H9 (cell line): ENCODE data around the gene STK38L. TPM values are rescaled to one million over a fixed set of nuclear protein-coding genes. Genes with fewer than 3 reads are reported as not detected.

ENCODE experiments used
- DNase-seq: peaks from one replicate; pipeline ENCODE4 v3.0.0-alpha.2; 2017
- H2AFZ ChIP-seq: one replicate; pipeline ENCODE4 v1.6.1; 2013; ENCODE audit warnings: mild to moderate bottlenecking, low read length, control low read depth, moderate library complexity
- H2AK5ac ChIP-seq: 2 replicates; pipeline ENCODE4 v1.6.1; 2013; ENCODE audit warnings: low read length, control low read depth, mixed read lengths; ENCODE audit not compliant: insufficient read length
- H2BK120ac ChIP-seq: one replicate; pipeline ENCODE4 v1.6.1; 2013; ENCODE audit warnings: low read depth, mild to moderate bottlenecking, low read length, control low read depth, inconsistent platforms; ENCODE audit not compliant: poor library complexity, severe bottlenecking
- H2BK12ac ChIP-seq: 2 replicates; pipeline ENCODE4 v1.6.1; 2013; ENCODE audit warnings: low read length, control low read depth, mixed read lengths, low read depth; ENCODE audit not compliant: insufficient read length
- H2BK15ac ChIP-seq: 2 replicates; pipeline ENCODE4 v1.6.1; 2013; ENCODE audit warnings: low read depth, low read length, control low read depth
- H2BK20ac ChIP-seq: one replicate; pipeline ENCODE4 v1.6.1; 2013; ENCODE audit warnings: low read depth, mild to moderate bottlenecking, low read length, control low read depth, inconsistent platforms; ENCODE audit not compliant: poor library complexity, severe bottlenecking
- H2BK5ac ChIP-seq: 2 replicates; pipeline ENCODE4 v1.6.1; 2013; ENCODE audit warnings: low read length, control low read depth, mixed read lengths; ENCODE audit not compliant: insufficient read length
- H3K14ac ChIP-seq: 2 replicates; pipeline ENCODE4 v1.6.1; 2013; ENCODE audit warnings: low read length, control low read depth; ENCODE audit not compliant: insufficient read depth
- H3K18ac ChIP-seq: 2 replicates; pipeline ENCODE4 v1.6.1; 2013; ENCODE audit warnings: low read depth, mild to moderate bottlenecking, mixed read lengths, low read length, control low read depth; ENCODE audit not compliant: insufficient read length
- H3K23ac ChIP-seq: 2 replicates; pipeline ENCODE4 v1.6.1; 2013; ENCODE audit warnings: low read length, control low read depth, mixed read lengths, low read depth; ENCODE audit not compliant: insufficient read length
- H3K23me2 ChIP-seq: 2 replicates; pipeline ENCODE4 v1.6.1; 2013; ENCODE audit warnings: low read depth, mild to moderate bottlenecking, mixed read lengths, low read length, control low read depth; ENCODE audit not compliant: insufficient read length, poor library complexity, severe bottlenecking
- H3K27ac ChIP-seq: 2 replicates; pipeline ENCODE4 v1.5.1; 2013; ENCODE audit warnings: low read length, control low read depth, mixed read lengths, low read depth; ENCODE audit not compliant: insufficient read length
- H3K27me3 ChIP-seq: 2 replicates; pipeline ENCODE4 v1.6.1; 2013; ENCODE audit warnings: low read length, control low read depth, inconsistent platforms; ENCODE audit not compliant: insufficient read depth
- H3K4ac ChIP-seq: 2 replicates; pipeline ENCODE4 v1.6.1; 2013; ENCODE audit warnings: low read depth, mild to moderate bottlenecking, control low read depth, inconsistent platforms, low read length, moderate library complexity
- H3K4me1 ChIP-seq: 2 replicates; pipeline ENCODE4 v1.6.1; 2013; ENCODE audit warnings: low read length, control low read depth, inconsistent platforms; ENCODE audit not compliant: insufficient read depth
- H3K4me2 ChIP-seq: 2 replicates; pipeline ENCODE4 v1.6.1; 2013; ENCODE audit warnings: low read length, control low read depth, mixed read lengths; ENCODE audit not compliant: insufficient read length, insufficient read depth
- H3K56ac ChIP-seq: 2 replicates; pipeline ENCODE4 v1.6.1; 2013; ENCODE audit warnings: low read depth, mild to moderate bottlenecking, mixed read lengths, low read length, control low read depth; ENCODE audit not compliant: insufficient read length
- H3K79me1 ChIP-seq: 2 replicates; pipeline ENCODE4 v1.6.1; 2013; ENCODE audit warnings: low read depth, mild to moderate bottlenecking, moderate library complexity, low read length, control low read depth, inconsistent platforms; ENCODE audit not compliant: insufficient read depth, poor library complexity, severe bottlenecking
- H3K79me2 ChIP-seq: 2 replicates; pipeline ENCODE4 v1.6.1; 2013; ENCODE audit warnings: low read length, control low read depth, inconsistent platforms; ENCODE audit not compliant: insufficient read depth
- H3K9ac ChIP-seq: 2 replicates; pipeline ENCODE4 v1.6.1; 2013; ENCODE audit warnings: low read length, control low read depth, mixed read lengths; ENCODE audit not compliant: insufficient read length; ENCODE audit errors: extremely low read depth
- H3K9me3 ChIP-seq: one replicate; pipeline ENCODE4 v1.6.1; 2013; ENCODE audit warnings: low read depth, low read length, inconsistent platforms; ENCODE audit not compliant: control insufficient read depth
- H3T11ph ChIP-seq: one replicate; pipeline ENCODE4 v1.6.1; 2013; ENCODE audit warnings: mild to moderate bottlenecking, low read length, control low read depth, inconsistent platforms
- H4K20me1 ChIP-seq: one replicate; pipeline ENCODE4 v1.6.1; 2013; ENCODE audit not compliant: control insufficient read depth, insufficient read length, insufficient read depth
- H4K5ac ChIP-seq: 2 replicates; pipeline ENCODE4 v1.6.1; 2013; ENCODE audit warnings: low read depth, mild to moderate bottlenecking, mixed read lengths, low read length, control low read depth; ENCODE audit not compliant: insufficient read length
- H4K8ac ChIP-seq: replicated peaks from 2 replicates; pipeline ENCODE4 v1.6.1; 2013; ENCODE audit warnings: low read length, control low read depth, mixed read lengths, low read depth; ENCODE audit not compliant: insufficient read length
- H4K91ac ChIP-seq: 2 replicates; pipeline ENCODE4 v1.6.1; 2013; ENCODE audit warnings: low read depth, mild to moderate bottlenecking, moderate library complexity, mixed read lengths, low read length, control low read depth; ENCODE audit not compliant: insufficient read length
- H3K27ac Mint-ChIP-seq, 3 experiments: 2 replicates in 2 of 3; 3 replicates in 1 of 3; pipeline ENCODE4 v1.8.0; 2020 to 2021; ENCODE audit warnings: mixed read lengths in 3 of 3, mild to moderate bottlenecking in 1 of 3, moderate library complexity in 1 of 3
- H3K27me3 Mint-ChIP-seq: 2 replicates; pipeline ENCODE4 v1.8.0; 2021; ENCODE audit warnings: low read depth, mild to moderate bottlenecking, moderate library complexity, mixed read lengths
- H3K36me3 Mint-ChIP-seq, 3 experiments: 2 replicates in 2 of 3; 3 replicates in 1 of 3; pipeline ENCODE4 v1.8.0; 2020 to 2021; ENCODE audit warnings: low read depth in 3 of 3, mixed read lengths in 3 of 3; ENCODE audit not compliant: insufficient read depth in 1 of 3
- H3K4me1 Mint-ChIP-seq, 2 experiments: 2 replicates each; pipeline ENCODE4 v1.8.0; 2020; ENCODE audit warnings: mixed read lengths in 2 of 2
- H3K4me3 Mint-ChIP-seq, 2 experiments: 2 replicates in 1 of 2; 3 replicates in 1 of 2; pipeline ENCODE4 v1.8.0; 2020 to 2021; ENCODE audit warnings: mild to moderate bottlenecking in 2 of 2, mixed read lengths in 2 of 2, moderate library complexity in 1 of 2
- H3K9me3 Mint-ChIP-seq, 2 experiments: 2 replicates in 1 of 2; 3 replicates in 1 of 2; pipeline ENCODE4 v1.8.0; 2020; ENCODE audit warnings: mild to moderate bottlenecking in 2 of 2, mixed read lengths in 2 of 2, moderate library complexity in 1 of 2
- WGBS: extraction: QIAGEN DNeasy Blood & Tissue Kit; methylation state at CpG from one replicate; pipeline ENCODE4 v1.1.7; 2013; ENCODE audit warnings: missing lambda C conversion rate, low lambda C conversion rate, mixed read lengths; ENCODE audit not compliant: insufficient read length; ENCODE audit errors: extremely low coverage; 5-methylcytosine and 5-hydroxymethylcytosine counted together
- total RNA-seq: library from RNA; stranded (reverse); gene quantifications from 2 replicates; pipeline ENCODE4 v1.2.1, GENCODE V29; 2021
- TF ChIP-seq, protein P1 (sequence below): fragments of 200-600 bp; sonication (generic); conservative IDR thresholded peaks from 3 replicates; pipeline ENCODE4 v1.8.0; 2021; ENCODE audit warnings: antibody characterized with exemption, mild to moderate bottlenecking

Gene STK38L
- total RNA-seq, 1 experiment from 2014 or later: 44.9 TPM

DNA sequence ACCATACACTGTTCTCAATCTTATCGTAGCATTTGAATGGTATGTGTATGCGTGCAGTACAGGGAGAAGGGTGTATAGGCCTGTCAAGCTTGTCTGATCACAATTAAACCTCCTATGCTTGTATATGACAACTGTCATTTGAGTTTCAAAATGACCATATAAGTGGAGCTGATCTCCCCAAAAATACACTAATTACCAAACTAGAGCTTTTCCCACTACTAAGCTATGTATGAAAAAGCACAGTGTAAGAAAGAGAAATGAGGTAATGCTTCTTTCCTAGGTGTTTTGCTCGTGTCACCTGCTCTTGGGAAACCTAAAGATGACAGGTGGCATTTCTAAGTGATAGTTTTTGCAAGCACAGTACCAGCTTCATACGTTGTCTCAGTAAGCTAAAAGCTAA, 1.1 kb upstream of the STK38L start:
- TF ChIP-seq, protein P1, sequence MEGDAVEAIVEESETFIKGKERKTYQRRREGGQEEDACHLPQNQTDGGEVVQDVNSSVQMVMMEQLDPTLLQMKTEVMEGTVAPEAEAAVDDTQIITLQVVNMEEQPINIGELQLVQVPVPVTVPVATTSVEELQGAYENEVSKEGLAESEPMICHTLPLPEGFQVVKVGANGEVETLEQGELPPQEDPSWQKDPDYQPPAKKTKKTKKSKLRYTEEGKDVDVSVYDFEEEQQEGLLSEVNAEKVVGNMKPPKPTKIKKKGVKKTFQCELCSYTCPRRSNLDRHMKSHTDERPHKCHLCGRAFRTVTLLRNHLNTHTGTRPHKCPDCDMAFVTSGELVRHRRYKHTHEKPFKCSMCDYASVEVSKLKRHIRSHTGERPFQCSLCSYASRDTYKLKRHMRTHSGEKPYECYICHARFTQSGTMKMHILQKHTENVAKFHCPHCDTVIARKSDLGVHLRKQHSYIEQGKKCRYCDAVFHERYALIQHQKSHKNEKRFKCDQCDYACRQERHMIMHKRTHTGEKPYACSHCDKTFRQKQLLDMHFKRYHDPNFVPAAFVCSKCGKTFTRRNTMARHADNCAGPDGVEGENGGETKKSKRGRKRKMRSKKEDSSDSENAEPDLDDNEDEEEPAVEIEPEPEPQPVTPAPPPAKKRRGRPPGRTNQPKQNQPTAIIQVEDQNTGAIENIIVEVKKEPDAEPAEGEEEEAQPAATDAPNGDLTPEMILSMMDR: no peak
- no peak overlapping the region for H3K14ac ChIP-seq
- Mint-ChIP-seq H3K4me3 (no peak overlapping the region), H3K9me3 (no peaks in the 10 kb centered on the region), H3K27me3 (no peaks in the 10 kb centered on the region), H3K36me3 (peaks cover 0 to 6% (median 3%) of the 10 kb centered on the region in 3 experiments; a peak in 3 of 7 replicates), H3K4me1 (peaks cover 18 to 19% of the 10 kb centered on the region in 2 experiments), H3K27ac (no peak overlapping the region)
- no peaks in the 10 kb centered on the region for H3K27me3 ChIP-seq
- no peak overlapping the region for H3K56ac ChIP-seq
- H3K23ac ChIP-seq: no peak overlapping the region
- no peak overlapping the region for H2BK5ac ChIP-seq
- H3K4me2 ChIP-seq: no peak overlapping the region
- no peaks in the 10 kb centered on the region for H3K23me2 ChIP-seq
- no peak overlapping the region for H4K8ac ChIP-seq
- no peak overlapping the region for H2AFZ ChIP-seq
- H2BK20ac ChIP-seq: no peak overlapping the region
- H3K9me3 ChIP-seq: no peaks in the 10 kb centered on the region
- H3K4ac ChIP-seq: no peak overlapping the region
- no peak overlapping the region for H2BK120ac ChIP-seq
- no peak overlapping the region for H3K27ac ChIP-seq
- no peak overlapping the region for H2AK5ac ChIP-seq
- H3K79me1 ChIP-seq: peaks cover 2% of the 10 kb centered on the region
- H2BK12ac ChIP-seq: no peak overlapping the region
- no CpG with 5 or more reads among the region's 4 CpGs for WGBS
- no peak overlapping the region for H3K18ac ChIP-seq
- peaks cover 4% of the 10 kb centered on the region; the same call in 1 of the 2 replicates for H3K79me2 ChIP-seq
- H2BK15ac ChIP-seq: no peak overlapping the region
- no peak overlapping the region for H3K9ac ChIP-seq
- peaks cover 4% of the 10 kb centered on the region; the same call in 1 of the 2 replicates for H3K4me1 ChIP-seq
- no peak overlapping the region for H3T11ph ChIP-seq
- no peaks in the 10 kb centered on the region for H4K20me1 ChIP-seq
- H4K5ac ChIP-seq: no peak overlapping the region
- DNase-seq: no peak
- H4K91ac ChIP-seq: no peak overlapping the region
